Neural cell (in vitro differentiated cells): Measurements from ENCODE around the gene SHISAL1. TPM values are rescaled to one million over a fixed set of nuclear protein-coding genes. Genes with fewer than 3 reads are reported as not detected.

Source experiments
- H2AFZ ChIP-seq: fragments of 200-600, 300-800 bp; sonication (generic), shearing (Covaris generic); 2 replicates; pipeline ENCODE4 v1.6.0; 2014; ENCODE audit warnings: low read depth, mild to moderate bottlenecking, antibody characterized with exemption, low read length, moderate library complexity
- H3F3A ChIP-seq: fragments of 200-600 bp; shearing (Covaris generic); 2 replicates; pipeline ENCODE4 v1.6.1; 2016; ENCODE audit warnings: mild to moderate bottlenecking, moderate library complexity, mixed read lengths, antibody characterized with exemption, low read length; ENCODE audit not compliant: insufficient read depth, poor library complexity, severe bottlenecking
- H3K27ac ChIP-seq: fragments of 200-600, 300-800 bp; sonication (generic), shearing (Covaris generic); 2 replicates; pipeline ENCODE4 v1.5.1; 2014; ENCODE audit warnings: mild to moderate bottlenecking, low read length, moderate library complexity
- H3K27me3 ChIP-seq: fragments of 300-800, 200-600 bp; sonication (generic), shearing (Covaris generic); 2 replicates; pipeline ENCODE4 v1.6.0; 2014; ENCODE audit warnings: mild to moderate bottlenecking, low read depth, low read length, moderate library complexity; ENCODE audit not compliant: insufficient read depth
- H3K36me3 ChIP-seq: fragments of 300-800, 200-600 bp; sonication (generic), shearing (Covaris generic); 2 replicates; pipeline ENCODE4 v1.5.1; 2014; ENCODE audit warnings: mild to moderate bottlenecking, antibody characterized with exemption, low read length, moderate library complexity; ENCODE audit not compliant: insufficient read depth
- H3K4me2 ChIP-seq: fragments of 300-800, 200-600 bp; sonication (generic), shearing (Covaris generic); 2 replicates; pipeline ENCODE4 v1.6.0; 2014; ENCODE audit warnings: mild to moderate bottlenecking, low read length
- H3K4me3 ChIP-seq: fragments of 300-800, 200-600 bp; sonication (generic), shearing (Covaris generic); 2 replicates; pipeline ENCODE4 v1.5.1; 2014; ENCODE audit warnings: mild to moderate bottlenecking, low read length, moderate library complexity
- H3K79me2 ChIP-seq: fragments of 200-600 bp; shearing (Covaris generic); replicated peaks from 2 replicates; pipeline ENCODE4 v1.6.0; 2014; ENCODE audit warnings: mild to moderate bottlenecking, low read length, moderate library complexity; ENCODE audit not compliant: insufficient read depth
- H3K9ac ChIP-seq: fragments of 300-800, 200-600 bp; sonication (generic), shearing (Covaris generic); 2 replicates; pipeline ENCODE4 v1.6.1; 2016; ENCODE audit warnings: mild to moderate bottlenecking, low read length, mixed read lengths
- H3K9me2 ChIP-seq: fragments of 200-600 bp; shearing (Covaris generic); 2 replicates; pipeline ENCODE4 v1.6.1; 2016; ENCODE audit warnings: mild to moderate bottlenecking, low read length, mixed read lengths; ENCODE audit not compliant: insufficient read depth
- H3K9me3 ChIP-seq: fragments of 200-600, 300-800 bp; sonication (generic), shearing (Covaris generic); 2 replicates; pipeline ENCODE4 v1.6.1; 2016; ENCODE audit warnings: mild to moderate bottlenecking, mixed run types, low read length, moderate library complexity, mixed read lengths
- H4K20me1 ChIP-seq: fragments of 200-600 bp; shearing (Covaris generic); 2 replicates; pipeline ENCODE4 v1.6.1; 2016; ENCODE audit warnings: mild to moderate bottlenecking, mixed run types; ENCODE audit not compliant: insufficient read depth
- CTCF ChIP-seq: fragments of 450-650 bp; IDR thresholded peaks from 2 replicates; pipeline ENCODE4 v1.5.1; 2014; ENCODE audit warnings: antibody characterized with exemption, mild to moderate bottlenecking, moderate library complexity; ENCODE audit not compliant: poor library complexity, severe bottlenecking
- EP300 ChIP-seq: fragments of 450-650 bp; conservative IDR thresholded peaks from 2 replicates; pipeline ENCODE4 v1.6.1; 2014; ENCODE audit warnings: antibody characterized with exemption, mild to moderate bottlenecking, moderate library complexity; ENCODE audit not compliant: poor library complexity, severe bottlenecking
- EZH2 ChIP-seq: fragments of 200-600, 300-800 bp; shearing (Covaris generic), sonication (generic); IDR thresholded peaks from 2 replicates; pipeline ENCODE4 v1.6.1; 2014; ENCODE audit warnings: antibody characterized with exemption, low read length, borderline replicate concordance, mild to moderate bottlenecking; ENCODE audit not compliant: insufficient read depth, poor library complexity, severe bottlenecking
- MXI1 ChIP-seq: fragments of 450-650 bp; conservative IDR thresholded peaks from 2 replicates; pipeline ENCODE4 v1.6.1; 2014; ENCODE audit warnings: antibody characterized with exemption, mild to moderate bottlenecking; ENCODE audit not compliant: poor library complexity, severe bottlenecking
- POLR2AphosphoS5 ChIP-seq: IDR thresholded peaks from 2 replicates; pipeline ENCODE4 v1.6.1; 2012
- RAD21 ChIP-seq: fragments of 450-650 bp; conservative IDR thresholded peaks from 2 replicates; pipeline ENCODE4 v1.6.1; 2014; ENCODE audit warnings: antibody characterized with exemption, mild to moderate bottlenecking, moderate library complexity
- REST ChIP-seq: IDR thresholded peaks from 2 replicates; pipeline ENCODE4 v1.6.1; 2012; ENCODE audit warnings: borderline replicate concordance
- SMC3 ChIP-seq: fragments of 450-650 bp; conservative IDR thresholded peaks from 2 replicates; pipeline ENCODE4 v1.6.1; 2014; ENCODE audit warnings: antibody characterized with exemption, mild to moderate bottlenecking, moderate library complexity; ENCODE audit not compliant: poor library complexity
- TAF1 ChIP-seq: IDR thresholded peaks from 2 replicates; pipeline ENCODE4 v1.6.1; 2012; ENCODE audit warnings: low read depth
- polyA plus RNA-seq: library from polyadenylated mRNA; depleted of rRNA; stranded (reverse); fragments of >200 nt; gene quantifications from 2 replicates; pipeline ENCODE4 v1.2.3, GENCODE V29; 2014

Gene SHISAL1
- polyA plus RNA-seq, 1 donor from 2014 or later: 15.4 TPM

- no peaks in the 10 kb centered on the region for H3K9me2 ChIP-seq
Measured at GRCh38 chr22:44249376-44250147, 63.2 kb downstream of the SHISAL1 start.

GRCh38 chr22:44248926-44249325, 63.8 kb downstream of the SHISAL1 start:
- peaks cover 8% of the 10 kb centered on the region for H3K9me3 ChIP-seq
- no peaks in the 10 kb centered on the region for H3K9me2 ChIP-seq
- no peak overlapping the region for H3K4me3 ChIP-seq
- no peak overlapping the region for H3K4me2 ChIP-seq
- H3K36me3 ChIP-seq: no peaks in the 10 kb centered on the region
- H4K20me1 ChIP-seq: no peaks in the 10 kb centered on the region
- H3K27ac ChIP-seq: no peak overlapping the region
- no peaks in the 10 kb centered on the region for H3K27me3 ChIP-seq
- H3K9ac ChIP-seq: no peak overlapping the region
- no peaks in the 10 kb centered on the region for H3K79me2 ChIP-seq
- H3F3A ChIP-seq: no peaks in the 10 kb centered on the region
- no peak overlapping the region for H2AFZ ChIP-seq
- TF ChIP-seq EZH2 (no peak), CTCF (no peak), TAF1 (no peak), EP300 (no peak), RAD21 (no peak)

More at GRCh38 chr22:44249376-44250147, 63.2 kb downstream of the SHISAL1 start:
- Histone ChIP-seq H3K4me3 (no peak overlapping the region), H3K27ac (no peak overlapping the region), H4K20me1 (no peaks in the 10 kb centered on the region), H3K79me2 (no peaks in the 10 kb centered on the region), H3K9me3 (peaks cover 8% of the 10 kb centered on the region), H3K36me3 (no peaks in the 10 kb centered on the region), H3F3A (no peaks in the 10 kb centered on the region), H3K4me2 (no peak overlapping the region), H3K27me3 (no peaks in the 10 kb centered on the region), H2AFZ (no peak overlapping the region), H3K9ac (no peak overlapping the region)
- TF ChIP-seq MXI1 (no peak), SMC3 (no peak), REST (no peak), RAD21 (no peak), EZH2 (no peak), POLR2AphosphoS5 (no peak), CTCF (no peak), EP300 (no peak), TAF1 (no peak)
